GM23248 (cell line): ENCODE data around the gene GOLGA8R. TPM values are rescaled to one million over a fixed set of nuclear protein-coding genes. Genes with fewer than 3 reads are reported as not detected.
"Not testable (repeated sequence)": the region's sequence is repeated elsewhere in the genome, so short reads cannot be mapped to it uniquely, and the experiment has no call there.

ENCODE experiments used
- DNase-seq: peaks from one replicate; pipeline ENCODE4 v3.0.0-alpha.2; 2015
- H2AFZ ChIP-seq: fragments of 200-600 bp; sonication (generic); 2 replicates; pipeline ENCODE4 v1.6.1; 2016; ENCODE audit warnings: antibody characterized with exemption
- H3F3A ChIP-seq: fragments of 200-600 bp; sonication (generic); 2 replicates; pipeline ENCODE4 v1.6.1; 2016; ENCODE audit warnings: mild to moderate bottlenecking, antibody characterized with exemption, mixed run types; ENCODE audit not compliant: insufficient read depth
- H3K27ac ChIP-seq: fragments of 200-600 bp; sonication (generic); 2 replicates; pipeline ENCODE4 v1.5.1; 2016; ENCODE audit warnings: mild to moderate bottlenecking
- H3K27me3 ChIP-seq: fragments of 200-600 bp; sonication (generic); replicated peaks from 2 replicates; pipeline ENCODE4 v1.6.1; 2016; ENCODE audit warnings: mild to moderate bottlenecking; ENCODE audit not compliant: insufficient read depth
- H3K36me3 ChIP-seq: fragments of 200-600 bp; sonication (generic); 2 replicates; pipeline ENCODE4 v1.6.1; 2016; ENCODE audit warnings: low read depth, mild to moderate bottlenecking
- H3K4me1 ChIP-seq: fragments of 200-600 bp; sonication (generic); 2 replicates; pipeline ENCODE4 v1.6.1; 2016; ENCODE audit warnings: mild to moderate bottlenecking; ENCODE audit not compliant: insufficient read depth
- H3K4me2 ChIP-seq: fragments of 200-600 bp; sonication (generic); one replicate; pipeline ENCODE4 v1.6.1; 2016; ENCODE audit warnings: mild to moderate bottlenecking; ENCODE audit not compliant: unreplicated experiment
- H3K4me3 ChIP-seq: fragments of 200-600 bp; sonication (generic); 2 replicates; pipeline ENCODE4 v1.5.1; 2016; ENCODE audit warnings: mild to moderate bottlenecking
- H3K79me2 ChIP-seq: fragments of 200-600 bp; sonication (generic); 2 replicates; pipeline ENCODE4 v1.6.1; 2016; ENCODE audit warnings: mild to moderate bottlenecking; ENCODE audit not compliant: insufficient read depth
- H3K9ac ChIP-seq: fragments of 200-600 bp; sonication (generic); 2 replicates; pipeline ENCODE4 v1.6.1; 2016; ENCODE audit warnings: mild to moderate bottlenecking
- H3K9me2 ChIP-seq: fragments of 200-600 bp; sonication (generic); 2 replicates; pipeline ENCODE4 v1.6.1; 2016; ENCODE audit warnings: mixed run types, mild to moderate bottlenecking, moderate library complexity; ENCODE audit not compliant: insufficient read depth
- H3K9me3 ChIP-seq: fragments of 200-600 bp; sonication (generic); one replicate; pipeline ENCODE4 v1.6.1; 2017; ENCODE audit warnings: low read depth
- H4K20me1 ChIP-seq: fragments of 200-600 bp; sonication (generic); 2 replicates; pipeline ENCODE4 v1.6.0; 2016; ENCODE audit not compliant: insufficient read depth
- WGBS, 2 experiments: methylation state at CpG; one replicate each; pipeline ENCODE4 v1.1.6; 2015 to 2017; ENCODE audit warnings: low lambda C conversion rate in 2 of 2, low coverage in 1 of 2; ENCODE audit errors: missing lambda C conversion rate in 2 of 2; 5-methylcytosine and 5-hydroxymethylcytosine counted together
- in situ Hi-C: fragments of 300-500 bp; cut with MboI; formaldehyde crosslinking; loops from 2 replicates; pipeline ENCODE4 v1.15.0; 2020
- polyA plus RNA-seq: library from polyadenylated mRNA; unstranded; fragments of >200 nt; fragmentation: Nextera tagmentation; extraction: Ambion mirVana; gene quantifications from 2 replicates; pipeline ENCODE4 v1.2.1, GENCODE V29; 2016
- small RNA-seq: library from RNA; depleted of rRNA; stranded (forward); fragments of <200 nt; gene quantifications from one replicate; pipeline ENCODE3, GENCODE V24; 2014; ENCODE audit warnings: low read depth, low replicate concordance
- total RNA-seq: library from RNA; depleted of rRNA; stranded (reverse); fragments of >200 nt; shearing (Covaris generic); gene quantifications from 2 replicates; pipeline ENCODE4 v1.2.3, GENCODE V29; 2014; rRNA removed

GOLGA8R gene
- total and polyA plus RNA-seq, 2 experiments from 2014 or later = 0.16 to 0.65 TPM

DNA sequence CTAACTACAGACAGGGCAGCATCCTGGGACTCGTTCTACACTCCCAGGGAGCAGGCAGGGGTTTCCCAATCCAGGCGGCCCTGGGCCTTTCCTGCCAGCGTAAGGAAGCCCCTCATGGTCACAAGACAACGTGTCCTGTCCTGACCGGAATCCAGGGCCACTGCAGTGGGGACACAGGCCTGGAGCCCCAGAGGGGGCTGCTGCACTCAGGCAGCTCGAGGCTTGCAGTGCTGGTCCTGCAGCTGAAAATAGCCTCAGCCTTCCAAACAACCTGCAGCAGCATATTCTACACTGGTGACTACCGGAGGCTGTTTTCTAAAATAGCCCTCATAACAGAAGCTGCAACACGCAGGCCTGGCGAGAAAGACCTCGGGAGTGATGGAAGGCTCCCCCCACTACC, 39.2 kb downstream of the GOLGA8R start:
- not testable (repeated sequence) for H3K4me2 ChIP-seq, H3K27ac ChIP-seq, H3K4me3 ChIP-seq, H3K36me3 ChIP-seq, H4K20me1 ChIP-seq, H3K79me2 ChIP-seq, H3K9me2 ChIP-seq, H3K9ac ChIP-seq, DNase-seq, H3K4me1 ChIP-seq, H3F3A ChIP-seq, H3K9me3 ChIP-seq, H2AFZ ChIP-seq, H3K27me3 ChIP-seq
- in situ Hi-C loops = loop anchor here (25.0 kb wide), 1 partner anchor 1787 kb away; no protein-coding TSS in a partner anchor
- 29 to 30% methylated on average over 1 to 3 of the region's 10 CpGs for WGBS, 2 experiments

DNA sequence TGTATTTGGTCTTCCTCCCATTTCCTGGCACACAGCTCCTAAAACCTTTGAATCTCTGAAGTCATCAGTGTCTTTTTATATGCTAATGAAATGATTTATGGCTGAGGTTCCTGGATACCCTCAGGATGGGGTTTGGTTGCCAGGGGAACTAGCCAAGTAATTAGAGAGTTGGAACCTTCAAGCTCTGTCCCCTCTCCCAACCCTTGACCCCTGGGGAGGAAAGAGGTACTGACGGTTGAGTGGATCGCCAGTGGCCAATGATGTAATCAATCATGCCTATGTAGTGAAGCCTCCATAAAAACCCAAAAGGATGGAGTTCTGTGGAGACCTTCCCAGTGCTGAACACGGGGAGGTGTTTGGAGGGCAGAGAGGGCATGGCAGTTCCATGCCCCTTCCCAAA, 45.8 kb downstream of the GOLGA8R start:
- H3K9ac ChIP-seq, H4K20me1 ChIP-seq, H3K9me2 ChIP-seq, H3K4me1 ChIP-seq, H3K4me2 ChIP-seq, DNase-seq, H2AFZ ChIP-seq, H3F3A ChIP-seq, H3K9me3 ChIP-seq, H3K27ac ChIP-seq, in situ Hi-C loops, H3K36me3 ChIP-seq, H3K27me3 ChIP-seq, H3K4me3 ChIP-seq, H3K79me2 ChIP-seq: not testable (repeated sequence)
- WGBS, 2 experiments = no CpG with 5 or more reads among the region's 3 CpGs

DNA sequence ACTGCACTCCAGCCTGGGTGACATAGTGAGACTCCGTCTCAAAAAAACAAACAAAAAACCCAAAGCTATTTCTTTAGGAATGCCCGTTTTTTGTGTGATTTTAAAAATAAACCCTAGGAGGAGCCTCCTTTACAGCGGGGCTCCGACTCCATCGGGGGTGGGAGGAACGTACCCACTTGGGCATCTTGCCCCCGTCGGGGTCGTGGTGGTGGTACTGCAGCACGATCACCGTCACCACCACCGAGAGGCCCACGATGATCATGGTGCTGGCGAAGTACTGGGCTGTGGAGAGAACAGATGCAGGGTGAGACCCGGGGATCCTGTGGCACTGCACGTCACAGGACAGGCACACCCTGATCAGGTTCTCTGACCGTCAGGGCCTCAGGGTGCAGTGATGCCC, 46.8 kb downstream of the GOLGA8R start:
- H3K4me1 ChIP-seq, H3K4me3 ChIP-seq, H3K9ac ChIP-seq, H3K9me2 ChIP-seq, H3K79me2 ChIP-seq, H3K27me3 ChIP-seq, in situ Hi-C loops, H3F3A ChIP-seq, H2AFZ ChIP-seq, DNase-seq, H3K27ac ChIP-seq, H3K36me3 ChIP-seq, H3K4me2 ChIP-seq, H3K9me3 ChIP-seq, H4K20me1 ChIP-seq: not testable (repeated sequence)
- WGBS, 2 experiments = 62 to 70% methylated on average over 13 to 14 of the region's 17 CpGs

DNA sequence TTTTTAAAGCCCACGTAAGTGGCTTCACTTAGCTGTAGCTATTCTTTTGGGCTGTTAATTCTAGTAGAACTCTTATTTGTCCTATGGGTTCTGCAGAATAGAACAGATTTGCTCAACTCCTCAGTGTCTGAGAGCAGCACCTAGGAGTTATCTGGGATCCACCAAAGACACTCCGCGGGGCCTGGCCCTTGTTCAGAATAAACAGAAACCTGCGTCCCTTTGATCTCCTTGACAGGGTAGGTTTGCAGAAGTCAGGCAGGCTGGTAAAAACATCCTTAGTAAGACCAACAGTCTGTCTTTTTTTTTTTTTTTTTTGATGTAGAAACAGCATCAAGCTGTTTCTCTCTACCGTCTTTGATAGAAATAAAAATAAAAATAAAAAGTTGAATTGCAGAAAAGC, 52.7 kb downstream of the GOLGA8R start:
- H3K9me3 ChIP-seq, H2AFZ ChIP-seq, H3K79me2 ChIP-seq, DNase-seq, H3K4me2 ChIP-seq, H3K9ac ChIP-seq, H3K36me3 ChIP-seq, H3K9me2 ChIP-seq, H3K4me3 ChIP-seq, H3F3A ChIP-seq, H3K4me1 ChIP-seq, H4K20me1 ChIP-seq, in situ Hi-C loops, H3K27me3 ChIP-seq, H3K27ac ChIP-seq: not testable (repeated sequence)
- WGBS, 2 experiments = 67 to 77% methylated on average over 4 to 5 of the region's 5 CpGs

DNA sequence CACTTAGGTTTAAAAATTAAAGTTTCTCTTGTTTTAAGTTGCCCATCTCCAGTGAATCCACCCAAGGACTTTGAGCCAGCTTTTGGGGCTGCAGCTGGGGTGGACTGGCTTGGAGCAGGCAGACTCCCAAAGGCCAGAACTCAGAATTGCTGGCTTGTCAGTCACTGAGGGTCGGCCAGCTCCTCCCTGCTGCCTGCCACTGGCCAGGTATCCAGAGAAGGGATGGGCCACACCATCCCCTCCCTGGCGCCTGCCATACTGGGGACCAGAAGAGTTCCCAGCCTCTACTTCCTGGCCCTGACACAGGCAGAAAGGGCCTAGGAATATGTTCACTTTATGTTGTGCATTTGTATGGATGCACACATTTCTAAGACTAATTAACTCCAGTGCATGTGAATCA, 53.1 kb downstream of the GOLGA8R start:
- H3K9me3 ChIP-seq, H3K27me3 ChIP-seq, H3K27ac ChIP-seq, H3K9ac ChIP-seq, H3K79me2 ChIP-seq, H4K20me1 ChIP-seq, H3F3A ChIP-seq, H3K36me3 ChIP-seq, in situ Hi-C loops, H2AFZ ChIP-seq, H3K4me1 ChIP-seq, H3K4me3 ChIP-seq, H3K4me2 ChIP-seq, DNase-seq, H3K9me2 ChIP-seq: not testable (repeated sequence)
- no CpG with 5 or more reads among the region's 2 CpGs for WGBS, 2 experiments

DNA sequence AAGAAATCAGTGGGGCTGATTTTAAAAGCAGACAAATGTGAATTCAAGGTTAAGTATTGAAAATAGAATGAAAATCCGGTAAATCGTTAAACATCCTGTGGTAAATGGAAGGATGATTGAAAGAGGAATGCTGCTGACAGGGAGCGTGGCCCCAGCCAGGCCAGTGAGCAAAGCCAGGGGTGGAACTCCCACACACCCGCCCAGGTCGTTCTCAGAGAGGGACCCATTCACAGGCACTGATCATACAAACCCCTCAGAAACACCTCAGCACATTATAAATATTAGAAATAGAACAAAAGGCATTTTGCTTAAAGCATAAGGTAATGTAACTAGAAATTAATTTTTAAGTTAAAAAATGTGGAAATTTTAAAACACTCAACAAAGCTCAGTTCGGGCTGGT, 59.0 kb downstream of the GOLGA8R start:
- H3K4me3 ChIP-seq, H3K4me1 ChIP-seq, H3F3A ChIP-seq, H4K20me1 ChIP-seq, H2AFZ ChIP-seq, DNase-seq, H3K27me3 ChIP-seq, in situ Hi-C loops, H3K9me2 ChIP-seq, H3K4me2 ChIP-seq, H3K79me2 ChIP-seq, H3K9ac ChIP-seq, H3K27ac ChIP-seq, H3K36me3 ChIP-seq, H3K9me3 ChIP-seq: not testable (repeated sequence)
- 4 to 6% methylated on average over 5 of the region's 6 CpGs for WGBS, 2 experiments

Small RNA genes lying within 50 kb of the gene (small RNA-seq; reads per million reads assigned to genes)
- gene AC019322.2 = not detected
- gene RF00019 = not detected
- gene RF00096 = not detected
- gene RN7SL196P = not detected

Other genes starting within 250 kb of the GOLGA8R start
- not detected in 2 replicates for gene CHRFAM7A, start 20.7 kb downstream of the GOLGA8R start, total RNA-seq
- gene CHRFAM7A, start 20.7 kb downstream of the GOLGA8R start, polyA plus RNA-seq = not detected in 2 replicates
- 0.76 TPM in 1 of 2 replicates, not detected in the other for gene GOLGA8Q, start 137.8 kb upstream of the GOLGA8R start, total RNA-seq
- 0.49 TPM in 1 of 2 replicates, not detected in the other for gene GOLGA8Q, start 137.8 kb upstream of the GOLGA8R start, polyA plus RNA-seq
- not detected in 2 replicates for gene GOLGA8H, start 189.8 kb upstream of the GOLGA8R start, total RNA-seq
- not detected in 2 replicates for gene GOLGA8H, start 189.8 kb upstream of the GOLGA8R start, polyA plus RNA-seq